GM19468 (cell line): ENCODE measurements around the gene FMO5.
"Not testable (repeated sequence)": the region's sequence is repeated elsewhere in the genome, so short reads cannot be mapped to it uniquely, and the experiment has no call there.

ENCODE experiments used
- ATAC-seq: cut with Tn5 transposase; IDR thresholded peaks from one replicate; pipeline ENCODE4 v1.9.1; 2021; ENCODE audit warnings: mild to moderate bottlenecking, moderate library complexity, moderate number of reproducible peaks; ENCODE audit not compliant: unreplicated experiment; ENCODE audit errors: extremely low read depth

Gene FMO5

DNA sequence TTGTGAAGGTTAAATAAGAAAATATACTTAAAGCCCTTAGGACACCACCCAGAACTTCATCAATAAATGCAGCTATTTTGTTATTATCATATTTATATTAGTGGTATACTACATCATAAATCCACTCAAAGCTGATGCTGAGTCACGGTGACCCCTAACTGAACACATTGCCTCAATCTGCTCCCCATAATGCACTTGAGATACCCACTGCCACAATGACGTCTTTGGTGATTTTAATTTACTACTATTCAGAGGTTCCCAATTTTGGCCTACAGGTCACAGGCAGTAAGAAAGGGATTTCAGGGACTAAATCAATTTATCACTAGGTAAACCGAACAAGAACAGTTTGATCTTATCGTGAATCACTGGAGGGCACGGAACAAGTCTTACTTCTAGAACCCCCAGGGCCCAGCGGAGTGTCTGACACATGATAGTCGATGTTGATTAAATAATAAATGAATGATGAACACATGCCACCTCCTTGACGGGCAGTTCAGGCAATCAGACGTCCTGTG is 16.9 kb upstream of the FMO5 start:
- no peak for ATAC-seq

- not testable (repeated sequence) for ATAC-seq
These were observed 15.1 kb upstream of the FMO5 start for GRCh38 chr1:147240131-147240721.

DNA sequence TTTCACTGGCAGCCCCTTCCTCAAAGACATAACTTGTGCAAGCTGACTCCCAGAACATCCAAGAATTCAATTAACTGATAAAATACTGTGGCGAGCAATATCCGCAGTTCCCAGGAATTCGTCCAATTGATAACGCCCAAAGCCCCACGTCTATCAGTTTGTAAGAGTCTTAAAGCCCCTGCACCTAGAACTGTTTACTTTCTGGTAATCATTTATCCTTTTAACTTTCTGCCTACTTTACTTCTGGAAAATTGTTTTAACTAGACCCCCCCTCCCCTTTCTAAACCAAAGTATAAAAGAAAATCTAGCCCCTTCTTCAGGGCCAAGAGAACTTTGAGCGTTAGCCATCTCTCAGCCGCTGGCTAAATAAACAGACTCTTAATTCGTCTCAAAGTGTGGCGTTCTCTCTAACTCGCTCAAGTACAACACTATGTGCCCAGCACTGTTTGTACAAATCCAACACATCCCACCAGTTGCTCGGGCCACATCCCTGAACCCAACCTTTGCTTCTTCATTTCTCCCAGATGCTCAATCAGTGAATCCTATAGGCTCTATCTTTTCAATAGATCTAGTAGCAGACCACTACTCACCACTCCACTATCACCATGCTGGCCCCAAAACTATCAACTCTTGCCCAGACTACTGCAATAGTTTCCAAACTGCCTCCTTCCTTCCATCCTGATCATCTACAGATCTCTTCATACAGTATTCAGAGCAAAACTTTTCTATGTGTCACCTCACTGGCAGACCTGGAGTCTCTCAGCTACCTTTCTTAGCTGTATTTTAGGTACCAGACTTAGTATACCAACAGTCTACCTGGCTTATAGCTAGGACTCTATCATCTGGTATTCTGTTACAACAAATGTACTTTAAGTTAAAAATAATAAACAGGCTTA is 14.0 kb upstream of the FMO5 start:
- no peak for ATAC-seq

GRCh38 chr1:147238053-147238902 is 13.1 kb upstream of the FMO5 start:
- no peak for ATAC-seq

GRCh38 chr1:147236959-147237791 is 12.0 kb upstream of the FMO5 start:
- no peak for ATAC-seq

GRCh38 chr1:147236448-147236847 is 11.3 kb upstream of the FMO5 start:
- no peak for ATAC-seq

GRCh38 chr1:147235822-147236221 is 10.7 kb upstream of the FMO5 start:
- no peak for ATAC-seq

GRCh38 chr1:147233903-147234302 is 8.8 kb upstream of the FMO5 start:
- ATAC-seq: not testable (repeated sequence)

DNA sequence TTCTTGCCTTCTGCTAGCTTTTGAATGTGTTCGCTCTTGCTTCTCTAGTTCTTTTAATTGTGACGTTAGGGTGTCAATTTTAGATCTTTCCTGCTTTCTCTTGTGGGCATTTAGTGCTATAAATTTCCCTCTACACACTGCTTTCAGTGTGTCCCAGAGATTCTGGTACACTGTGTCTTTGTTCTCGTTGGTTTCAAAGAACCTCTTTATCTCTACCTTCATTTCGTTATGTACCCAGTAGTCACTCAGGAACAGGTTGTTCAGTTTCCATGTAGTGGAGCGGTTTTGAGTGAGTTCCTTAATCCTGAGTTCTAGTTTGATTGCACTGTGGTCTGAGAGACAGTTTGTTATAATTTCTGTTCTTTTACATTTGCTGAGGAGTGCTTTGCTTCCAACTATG is 5.9 kb upstream of the FMO5 start:
- ATAC-seq: not testable (repeated sequence)

DNA sequence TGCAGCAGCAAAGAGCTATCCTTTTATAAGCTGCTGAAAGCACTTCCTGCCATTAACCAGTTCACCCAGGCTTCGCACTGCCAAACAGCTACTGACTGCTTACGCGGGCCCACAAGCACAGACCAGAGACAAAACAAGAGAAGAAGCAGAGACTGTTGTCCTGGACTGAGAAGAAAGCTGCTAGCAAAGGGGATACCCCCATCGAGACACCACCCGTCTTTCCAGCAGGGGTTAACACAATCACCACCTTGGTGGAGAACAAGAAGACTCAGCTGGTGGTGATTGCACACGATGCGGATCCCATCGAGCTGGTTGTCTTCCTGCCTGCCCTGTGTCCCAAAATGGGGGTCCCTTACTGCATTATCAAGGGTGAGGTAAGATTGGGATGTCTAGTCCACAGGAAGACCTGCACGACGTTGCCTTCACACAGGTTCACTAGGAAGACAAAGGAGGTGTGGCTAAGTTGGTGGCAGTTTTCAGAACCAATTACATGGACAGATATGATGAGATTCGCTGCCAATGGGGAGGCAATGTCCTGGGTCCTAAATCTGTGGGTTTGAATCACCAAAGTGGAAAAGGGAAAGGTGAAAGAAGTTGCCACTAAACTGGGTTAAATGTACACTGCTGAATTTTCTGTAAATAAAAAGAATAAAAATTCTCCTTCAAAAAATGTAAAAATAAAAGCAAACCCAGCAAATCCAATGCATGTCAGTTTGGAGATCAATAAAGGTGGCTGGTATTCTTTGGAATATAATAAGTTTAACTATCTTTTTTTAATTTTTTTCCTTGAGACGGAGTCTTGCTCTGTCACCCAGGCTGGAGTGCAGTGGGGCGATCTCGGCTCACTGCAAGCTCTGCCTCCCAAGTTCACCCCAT is 1.2 kb downstream of the FMO5 start:
- ATAC-seq: no peak

GRCh38 chr1:147218606-147219005 is 6.5 kb downstream of the FMO5 start:
- ATAC-seq: no peak

DNA sequence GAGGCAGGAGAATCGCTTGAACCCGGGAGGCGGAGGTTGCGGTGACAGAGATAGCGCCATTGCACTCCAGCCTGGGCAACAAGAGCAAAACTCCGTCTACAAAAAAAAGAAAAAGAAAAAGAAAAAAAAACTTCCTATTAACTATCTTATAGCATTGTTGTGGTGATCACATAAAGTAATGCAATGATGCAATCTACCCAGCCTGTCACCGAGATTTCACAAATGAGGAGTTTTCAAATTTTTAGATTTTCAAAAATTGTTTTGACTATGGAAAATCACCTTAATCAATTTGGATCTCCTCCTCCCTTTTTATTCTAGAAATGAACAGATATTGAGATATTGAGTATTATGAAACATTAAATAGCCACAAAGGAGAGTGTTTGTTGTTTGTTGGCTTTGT is 8.0 kb downstream of the FMO5 start:
- ATAC-seq: no peak

DNA sequence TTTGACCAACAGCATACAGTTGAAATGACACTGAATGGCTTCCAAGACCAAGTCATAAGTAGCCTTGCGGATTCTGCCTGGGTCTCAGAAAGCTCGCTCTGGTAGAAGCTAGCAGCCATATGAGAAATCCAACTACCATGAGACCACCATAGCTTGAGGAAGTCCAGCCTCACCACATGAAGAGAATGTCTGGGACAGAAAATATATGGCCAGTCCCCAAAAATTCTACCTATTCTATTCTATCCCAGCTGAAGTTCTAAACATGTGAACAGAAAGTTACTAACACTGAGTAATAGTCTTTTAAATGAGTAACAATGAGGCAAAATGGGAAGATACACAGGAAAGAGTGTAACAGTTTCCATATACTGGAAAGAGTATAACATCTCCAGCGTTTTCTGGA is 9.0 kb downstream of the FMO5 start:
- no peak for ATAC-seq

DNA sequence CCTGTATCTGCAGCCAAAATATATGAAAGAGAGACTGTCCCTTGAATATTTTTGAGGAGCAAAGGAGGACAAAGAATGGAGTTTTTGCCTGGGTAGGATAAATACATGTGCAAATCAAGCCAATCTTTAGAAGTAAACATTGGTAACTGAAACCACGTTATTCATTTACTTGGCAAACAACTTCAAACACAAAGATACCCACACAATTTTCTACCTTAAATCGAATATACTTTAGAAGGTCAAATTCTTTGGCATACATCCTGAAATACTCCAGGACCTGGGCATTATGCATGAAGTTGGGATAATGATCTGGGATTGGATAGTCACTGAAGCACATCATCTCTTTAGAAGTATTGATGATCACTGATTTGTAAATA is 9.6 kb downstream of the FMO5 start:
- no peak for ATAC-seq

DNA sequence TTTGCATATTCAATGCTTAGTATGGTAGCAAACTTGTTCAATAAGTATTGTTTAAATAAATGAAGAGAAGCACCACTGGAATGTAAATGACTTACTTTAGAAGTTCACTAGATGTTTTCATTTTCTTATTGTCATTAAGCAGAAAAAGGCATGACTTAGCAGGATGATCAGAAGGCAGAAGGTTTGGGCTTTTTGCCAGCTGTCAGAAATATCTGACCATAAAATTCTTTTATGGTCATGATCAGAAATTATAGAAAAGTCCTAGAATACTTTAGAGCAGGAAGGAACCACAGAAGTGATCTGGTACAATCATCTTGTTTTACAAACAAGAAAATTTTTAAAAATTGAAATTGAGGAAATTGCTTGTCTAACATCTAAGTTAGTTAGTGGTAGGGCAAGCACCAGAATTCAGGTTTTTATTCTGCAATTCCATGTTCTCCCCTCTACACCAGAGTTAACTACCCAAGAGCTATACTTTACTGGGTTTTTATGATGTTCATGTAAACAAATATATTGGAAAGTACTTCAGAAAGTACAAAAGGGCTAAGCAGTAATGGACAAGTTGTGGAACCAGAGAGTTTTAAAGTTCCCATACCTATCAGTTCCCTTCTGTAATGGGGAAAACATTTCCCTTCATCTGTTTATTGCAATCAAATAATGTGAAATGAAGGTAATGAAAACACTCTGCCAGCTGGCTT is 10.1 kb downstream of the FMO5 start:
- no peak for ATAC-seq

GRCh38 chr1:147214325-147214724 is 10.8 kb downstream of the FMO5 start:
- ATAC-seq: no peak

- ATAC-seq: no peak
These were observed 11.9 kb downstream of the FMO5 start for GRCh38 chr1:147213271-147213670.

DNA sequence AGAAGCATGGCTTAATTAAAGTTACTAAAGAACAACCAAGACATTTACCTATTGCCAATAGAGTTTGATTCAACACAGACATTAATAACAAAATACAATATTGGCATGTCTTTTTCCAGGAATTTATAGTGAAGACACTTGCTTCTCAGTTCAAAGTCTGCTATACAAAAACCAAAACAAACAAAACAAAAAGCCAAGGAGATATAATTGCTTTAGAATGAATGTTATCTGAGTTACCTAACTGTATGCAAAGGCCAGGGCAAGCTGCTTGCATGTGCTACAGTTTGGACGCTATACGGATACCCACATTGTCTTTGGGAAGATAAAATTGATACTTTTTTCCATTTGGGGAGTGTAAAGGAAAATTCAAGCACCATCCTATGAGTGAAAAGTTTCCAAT is 13.6 kb downstream of the FMO5 start:
- ATAC-seq: no peak
